Cortex of kidney (tissue), 1 donor: ENCODE measurements around the gene WDFY3.

Experiments
- DNase-seq: peaks from one replicate; lab custom pipeline; 2025; lab: John Stamatoyannopoulos, UW

Gene WDFY3

GRCh38 chr4:84952776-84953175 is 13.7 kb downstream of the WDFY3 start:
- no peak for DNase-seq

GRCh38 chr4:84952004-84952403 is 14.5 kb downstream of the WDFY3 start:
- no peak for DNase-seq

GRCh38 chr4:84948056-84948455 is 18.4 kb downstream of the WDFY3 start:
- no peak for DNase-seq

- no peak for DNase-seq
These were observed 21.5 kb downstream of the WDFY3 start for GRCh38 chr4:84944947-84945346.

- DNase-seq, result no peak
These were observed 25.5 kb downstream of the WDFY3 start for GRCh38 chr4:84940960-84941359.

- no peak for DNase-seq
These were observed 27.4 kb downstream of the WDFY3 start for GRCh38 chr4:84939113-84939512.

- DNase-seq, result no peak
These were observed 28.2 kb downstream of the WDFY3 start for GRCh38 chr4:84938316-84938715.

GRCh38 chr4:84937381-84937977 is 29.0 kb downstream of the WDFY3 start:
- DNase-seq, result no peak

- DNase-seq, result no peak
These were observed 30.4 kb downstream of the WDFY3 start for GRCh38 chr4:84936123-84936522.

- DNase-seq, result no peak
These were observed 34.0 kb downstream of the WDFY3 start for GRCh38 chr4:84932462-84932861.

- DNase-seq, result no peak
These were observed 34.5 kb downstream of the WDFY3 start for GRCh38 chr4:84931961-84932360.

GRCh38 chr4:84931274-84931673 is 35.2 kb downstream of the WDFY3 start:
- no peak for DNase-seq

- DNase-seq, result no peak
These were observed 38.4 kb downstream of the WDFY3 start for GRCh38 chr4:84928089-84928488.

- no peak for DNase-seq
These were observed 39.1 kb downstream of the WDFY3 start for GRCh38 chr4:84927428-84927827.

GRCh38 chr4:84925558-84925957 is 40.9 kb downstream of the WDFY3 start:
- no peak for DNase-seq

GRCh38 chr4:84924434-84924833 is 42.1 kb downstream of the WDFY3 start:
- no peak for DNase-seq

- DNase-seq, result no peak
These were observed 45.9 kb downstream of the WDFY3 start for GRCh38 chr4:84920617-84921016.

- DNase-seq, result no peak
These were observed 48.5 kb downstream of the WDFY3 start for GRCh38 chr4:84917869-84918600.

- DNase-seq, result no peak
These were observed 49.2 kb downstream of the WDFY3 start for GRCh38 chr4:84917086-84917821.

GRCh38 chr4:84916227-84916626 is 50.3 kb downstream of the WDFY3 start:
- DNase-seq, result no peak

GRCh38 chr4:84915396-84915780 is 51.1 kb downstream of the WDFY3 start:
- no peak for DNase-seq

- DNase-seq, result no peak
These were observed 51.6 kb downstream of the WDFY3 start for GRCh38 chr4:84914686-84915395.

- no peak for DNase-seq
These were observed 53.3 kb downstream of the WDFY3 start for GRCh38 chr4:84913176-84913575.
